NCI-H446 (cell line): Measurements from ENCODE around the gene HS6ST3.
"Not testable (repeated sequence)": the region's sequence is repeated elsewhere in the genome, so short reads cannot be mapped to it uniquely, and the experiment has no call there.

Experiments used
- DNase-seq, 2 experiments: peaks; one replicate each; lab custom pipeline; 2025; lab: John Stamatoyannopoulos, UW

The HS6ST3 gene

GRCh38 chr13:96444676-96445075, 354.8 kb downstream of the HS6ST3 start:
- no peak for DNase-seq

GRCh38 chr13:96449920-96450319, 360.0 kb downstream of the HS6ST3 start:
- no peak for DNase-seq

GRCh38 chr13:96450326-96451020, 360.6 kb downstream of the HS6ST3 start:
- DNase-seq: no peak

- no peak for DNase-seq
Observed at GRCh38 chr13:96454466-96454865, 364.6 kb downstream of the HS6ST3 start.

- DNase-seq: no peak
Observed at GRCh38 chr13:96460609-96461008, 370.7 kb downstream of the HS6ST3 start.

- no peak for DNase-seq
Observed at GRCh38 chr13:96473526-96474180, 383.7 kb downstream of the HS6ST3 start.

GRCh38 chr13:96474181-96474557, 384.3 kb downstream of the HS6ST3 start:
- no peak for DNase-seq

GRCh38 chr13:96475103-96475502, 385.2 kb downstream of the HS6ST3 start:
- DNase-seq: no peak

GRCh38 chr13:96481482-96481881, 391.6 kb downstream of the HS6ST3 start:
- DNase-seq: no peak

GRCh38 chr13:96490496-96490989, 400.6 kb downstream of the HS6ST3 start:
- no peak for DNase-seq

- no peak for DNase-seq
Observed at GRCh38 chr13:96491103-96491502, 401.2 kb downstream of the HS6ST3 start.

GRCh38 chr13:96492766-96493165, 402.9 kb downstream of the HS6ST3 start:
- peak; percentile 0 to 16 for DNase-seq

- no peak for DNase-seq
Observed at GRCh38 chr13:96499656-96500055, 409.7 kb downstream of the HS6ST3 start.

GRCh38 chr13:96500953-96501352, 411.0 kb downstream of the HS6ST3 start:
- no peak for DNase-seq

- DNase-seq: no peak
Observed at GRCh38 chr13:96503481-96503880, 413.6 kb downstream of the HS6ST3 start.

GRCh38 chr13:96511587-96511986, 421.7 kb downstream of the HS6ST3 start:
- DNase-seq: no peak

GRCh38 chr13:96519380-96519779, 429.5 kb downstream of the HS6ST3 start:
- no peak for DNase-seq

- not testable (repeated sequence) for DNase-seq
Observed at GRCh38 chr13:96524398-96525020, 434.6 kb downstream of the HS6ST3 start.

- DNase-seq: no peak
Observed at GRCh38 chr13:96525715-96526114, 435.8 kb downstream of the HS6ST3 start.

- no peak for DNase-seq
Observed at GRCh38 chr13:96527497-96527896, 437.6 kb downstream of the HS6ST3 start.

GRCh38 chr13:96532804-96533203, 442.9 kb downstream of the HS6ST3 start:
- DNase-seq: no peak

- DNase-seq: no peak
Observed at GRCh38 chr13:96533408-96533807, 443.5 kb downstream of the HS6ST3 start.

GRCh38 chr13:96539791-96540190, 449.9 kb downstream of the HS6ST3 start:
- DNase-seq: no peak
